Nephron (organoid): ENCODE data around the gene HMX1.

ENCODE experiments used
- H3K27ac Mint-ChIP-seq, 3 experiments: 2 replicates each; pipeline ENCODE4 v1.8.0; 2020; ENCODE audit warnings: mixed read lengths in 3 of 3, mild to moderate bottlenecking in 2 of 3, moderate library complexity in 1 of 3
- H3K27me3 Mint-ChIP-seq: 2 replicates; pipeline ENCODE4 v1.8.0; 2021; ENCODE audit warnings: low read depth, mild to moderate bottlenecking, moderate library complexity, mixed read lengths
- H3K36me3 Mint-ChIP-seq: 2 replicates; pipeline ENCODE4 v1.8.0; 2020; ENCODE audit warnings: low read depth, mixed read lengths
- H3K4me1 Mint-ChIP-seq: 2 replicates; pipeline ENCODE4 v1.8.0; 2020; ENCODE audit warnings: mixed read lengths
- H3K4me3 Mint-ChIP-seq, 3 experiments: 2 replicates each; pipeline ENCODE4 v1.8.0; 2020; ENCODE audit warnings: mild to moderate bottlenecking in 3 of 3, mixed read lengths in 3 of 3, moderate library complexity in 2 of 3
- H3K9me3 Mint-ChIP-seq: 2 replicates; pipeline ENCODE4 v1.8.0; 2020; ENCODE audit warnings: mixed read lengths
- CTCF ChIP-seq, 3 experiments: fragments of 200-600 bp; sonication (generic); IDR thresholded peaks; one replicate each; pipeline ENCODE4 v1.5.0; 2021; ENCODE audit warnings: antibody characterized with exemption in 3 of 3; ENCODE audit not compliant: unreplicated experiment in 3 of 3

The HMX1 gene

DNA sequence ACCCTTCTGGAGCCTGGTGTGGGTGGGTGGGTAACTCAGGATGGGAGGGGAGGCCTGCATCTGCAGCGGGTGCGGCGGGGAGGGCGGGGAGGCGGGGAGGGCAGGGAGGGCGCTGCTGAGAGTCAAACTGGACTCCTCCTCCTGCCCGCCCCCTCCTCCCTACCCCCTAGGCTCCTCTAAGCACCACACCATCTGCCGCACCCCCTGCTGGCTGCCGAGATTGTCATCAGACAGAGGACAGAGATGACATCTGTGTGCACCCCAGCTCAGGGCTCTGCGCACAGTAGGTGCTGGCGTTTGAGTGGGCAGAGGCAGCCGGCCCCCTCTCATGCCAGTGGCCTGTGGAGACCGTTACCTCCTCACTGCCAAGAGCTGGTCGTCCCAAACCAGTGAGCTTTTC, 10.6 kb upstream of the HMX1 start:
- no peak for TF ChIP-seq CTCF (IDR thresholded peaks at IDR 0.05; ENCODE audit: unreplicated experiment in 3 of 3)
- H3K9me3 Mint-ChIP-seq: peaks cover 3% of the 10 kb centered on the region
- H3K27me3 Mint-ChIP-seq: peaks cover 95% of the 10 kb centered on the region
- H3K4me3 Mint-ChIP-seq: no peak overlapping the region
- no peak overlapping the region for H3K27ac Mint-ChIP-seq
- no peaks in the 10 kb centered on the region for H3K36me3 Mint-ChIP-seq
- no peaks in the 10 kb centered on the region for H3K4me1 Mint-ChIP-seq

- peaks cover 95% of the 10 kb centered on the region for H3K27me3 Mint-ChIP-seq
- H3K4me1 Mint-ChIP-seq: no peaks in the 10 kb centered on the region
- H3K4me3 Mint-ChIP-seq: no peak overlapping the region
- peaks cover 2% of the 10 kb centered on the region for H3K9me3 Mint-ChIP-seq
- no peak overlapping the region for H3K27ac Mint-ChIP-seq
- TF ChIP-seq CTCF (IDR thresholded peaks at IDR 0.05; ENCODE audit: unreplicated experiment in 3 of 3): no peak
- no peaks in the 10 kb centered on the region for H3K36me3 Mint-ChIP-seq
These were observed 9.2 kb upstream of the HMX1 start for GRCh38 chr4:8880851-8881250.

DNA sequence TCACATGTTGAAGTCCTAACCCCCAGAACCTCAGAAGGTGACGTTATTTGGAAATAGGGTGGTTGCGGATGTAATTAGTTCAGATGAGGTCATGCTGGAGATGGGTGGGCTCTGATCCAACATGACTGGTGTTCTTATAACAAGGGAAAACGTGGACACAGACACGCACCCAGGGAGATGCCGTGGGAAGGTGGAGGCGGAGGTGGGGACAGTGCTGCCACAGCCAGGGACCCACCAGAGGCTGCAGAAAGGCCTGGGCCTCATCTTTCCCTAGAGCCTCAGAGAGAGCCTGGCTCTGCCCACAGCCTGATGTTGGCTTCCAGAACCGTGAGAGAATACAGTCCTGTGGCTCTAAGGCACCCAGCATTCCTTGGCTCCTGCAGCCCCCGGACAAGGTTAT, 7.9 kb upstream of the HMX1 start:
- no peak for TF ChIP-seq CTCF (IDR thresholded peaks at IDR 0.05; ENCODE audit: unreplicated experiment in 3 of 3)
- no peak overlapping the region for H3K27ac Mint-ChIP-seq
- H3K4me3 Mint-ChIP-seq: no peak overlapping the region
- no peaks in the 10 kb centered on the region for H3K36me3 Mint-ChIP-seq
- no peaks in the 10 kb centered on the region for H3K4me1 Mint-ChIP-seq
- no peaks in the 10 kb centered on the region for H3K9me3 Mint-ChIP-seq
- peaks cover 95% of the 10 kb centered on the region for H3K27me3 Mint-ChIP-seq

DNA sequence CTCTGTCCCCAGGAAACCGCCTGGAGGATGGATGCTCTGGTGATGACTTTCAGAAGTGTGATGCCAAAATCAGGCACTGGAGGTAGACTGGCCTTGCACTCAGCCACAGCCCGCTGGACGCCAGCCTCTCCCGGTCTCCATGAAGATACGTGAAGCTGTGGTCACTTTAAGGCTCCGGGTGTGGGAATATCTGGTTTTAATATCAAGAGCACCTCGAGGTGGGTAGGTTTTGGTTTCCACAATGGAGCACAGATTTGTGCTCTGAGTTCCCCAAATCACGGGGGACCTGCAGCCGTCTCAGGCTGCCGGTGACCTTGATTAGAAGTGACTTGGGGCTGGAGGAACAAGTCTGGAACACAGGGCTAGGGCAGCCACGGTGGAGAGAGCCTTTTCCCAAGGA, 6.8 kb upstream of the HMX1 start:
- Mint-ChIP-seq H3K27me3 (peaks cover 95% of the 10 kb centered on the region), H3K27ac (no peak overlapping the region), H3K4me3 (no peak overlapping the region), H3K4me1 (no peaks in the 10 kb centered on the region), H3K9me3 (no peaks in the 10 kb centered on the region), H3K36me3 (no peaks in the 10 kb centered on the region)
- TF ChIP-seq CTCF (IDR thresholded peaks at IDR 0.05; ENCODE audit: unreplicated experiment in 3 of 3): no peak

DNA sequence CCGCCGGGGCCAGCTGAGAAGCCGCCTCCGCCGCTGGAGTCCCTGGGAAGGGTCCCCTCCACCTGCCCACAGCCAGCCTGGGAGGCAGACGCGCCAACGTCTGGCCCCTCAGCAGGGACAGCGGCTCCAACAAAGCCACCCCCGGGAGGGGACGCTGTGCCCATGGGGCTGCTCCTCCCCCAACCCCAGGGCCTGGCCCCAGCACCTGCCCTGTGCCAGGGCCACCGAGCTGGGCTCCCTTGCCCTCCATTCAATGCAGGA, 6.1 kb upstream of the HMX1 start:
- Mint-ChIP-seq H3K4me1 (no peaks in the 10 kb centered on the region), H3K36me3 (no peaks in the 10 kb centered on the region), H3K27ac (no peak overlapping the region), H3K27me3 (peaks cover 99% of the 10 kb centered on the region), H3K9me3 (no peaks in the 10 kb centered on the region), H3K4me3 (no peak overlapping the region)
- TF ChIP-seq CTCF (IDR thresholded peaks at IDR 0.05; ENCODE audit: unreplicated experiment in 3 of 3): no peak

GRCh38 chr4:8876982-8877779, 5.5 kb upstream of the HMX1 start:
- Mint-ChIP-seq H3K36me3 (no peaks in the 10 kb centered on the region), H3K27ac (no peak overlapping the region), H3K4me1 (peaks cover 1% of the 10 kb centered on the region), H3K4me3 (no peak overlapping the region), H3K9me3 (no peaks in the 10 kb centered on the region), H3K27me3 (peaks cover 99% of the 10 kb centered on the region)
- no peak for TF ChIP-seq CTCF (IDR thresholded peaks at IDR 0.05; ENCODE audit: unreplicated experiment in 3 of 3)
